GM19372 (cell line): ENCODE data around the gene CACNA1I.

Experiments
- ATAC-seq: cut with Tn5 transposase; IDR thresholded peaks from one replicate; pipeline ENCODE4 v1.9.1; 2021; ENCODE audit warnings: mild to moderate bottlenecking, low read depth, moderate library complexity; ENCODE audit not compliant: unreplicated experiment

The CACNA1I gene

GRCh38 chr22:39567135-39567946 lies 3.2 kb upstream of the CACNA1I start:
- no peak for ATAC-seq

- no peak for ATAC-seq
Observed at GRCh38 chr22:39568278-39568981, 2.1 kb upstream of the CACNA1I start.

GRCh38 chr22:39569066-39569465 lies 1.5 kb upstream of the CACNA1I start:
- ATAC-seq = no peak

- no peak for ATAC-seq
Observed at GRCh38 chr22:39570226-39570625, 327 bp upstream of the CACNA1I start.

- no peak for ATAC-seq
Observed at GRCh38 chr22:39571538-39571937, 985 bp downstream of the CACNA1I start.

- no peak for ATAC-seq
Observed at GRCh38 chr22:39574779-39575551, 4.4 kb downstream of the CACNA1I start.

DNA sequence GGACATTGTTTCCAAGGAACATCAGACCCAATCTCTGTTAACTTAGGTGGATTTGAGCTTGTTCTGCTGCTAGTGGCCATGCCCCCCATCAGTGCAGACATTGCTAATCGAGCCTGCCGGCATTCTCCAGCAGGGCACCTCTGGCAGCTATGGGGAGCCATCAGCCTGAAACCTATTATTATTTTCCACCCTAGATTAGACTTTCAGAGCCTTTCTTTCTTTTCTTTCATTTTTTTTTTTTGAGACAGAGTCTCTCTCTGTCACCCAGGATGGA lies 4.9 kb downstream of the CACNA1I start:
- ATAC-seq = no peak

GRCh38 chr22:39576027-39576426 lies 5.5 kb downstream of the CACNA1I start:
- ATAC-seq = no peak

DNA sequence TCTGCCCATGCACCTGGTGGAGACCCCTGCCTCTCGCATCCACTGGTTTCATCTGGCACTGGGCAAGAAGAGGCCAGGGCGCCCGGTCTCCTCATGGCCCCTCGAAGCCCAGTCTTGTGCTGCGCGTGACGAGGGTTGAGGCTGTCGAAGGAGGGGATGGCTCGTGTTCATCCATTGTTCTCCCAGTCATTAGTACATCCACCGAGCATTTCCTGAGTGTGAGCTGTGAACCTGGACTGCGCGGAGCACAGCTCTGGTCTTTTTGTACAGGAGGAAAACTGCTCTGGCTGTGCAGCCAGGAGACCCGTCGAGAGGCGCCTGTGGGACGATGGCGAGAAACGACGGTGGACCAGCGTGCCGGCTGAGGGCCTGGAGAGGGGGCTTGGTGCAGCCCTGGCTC lies 6.8 kb downstream of the CACNA1I start:
- ATAC-seq = no peak

GRCh38 chr22:39577900-39578299 lies 7.3 kb downstream of the CACNA1I start:
- no peak for ATAC-seq

DNA sequence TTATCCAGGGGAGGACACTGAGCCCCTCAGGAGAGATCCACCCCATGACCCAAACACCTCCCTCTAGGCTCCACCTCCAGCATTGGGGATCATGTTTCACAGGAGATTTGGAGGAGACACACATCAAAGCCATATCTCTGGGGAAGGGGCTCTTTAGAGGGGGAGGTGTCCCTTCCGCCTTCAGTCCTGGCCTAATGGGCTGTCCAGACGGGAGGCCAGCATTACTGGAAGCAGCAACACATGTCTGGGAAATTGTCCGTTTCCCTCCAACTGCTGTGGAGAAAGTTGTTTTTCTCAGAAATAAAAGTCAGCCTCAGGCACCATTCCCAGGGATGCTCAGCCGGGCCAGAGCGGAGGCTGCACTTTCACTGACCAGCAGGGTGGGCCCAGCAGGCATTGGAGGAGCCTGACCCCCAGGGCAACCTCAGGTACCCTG lies 9.5 kb downstream of the CACNA1I start:
- no peak for ATAC-seq

- no peak for ATAC-seq
Observed at GRCh38 chr22:39580795-39581194, 10.2 kb downstream of the CACNA1I start.

- ATAC-seq = no peak
Observed at GRCh38 chr22:39581303-39581702, 10.8 kb downstream of the CACNA1I start.

GRCh38 chr22:39583066-39583667 lies 12.6 kb downstream of the CACNA1I start:
- ATAC-seq = no peak

- no peak for ATAC-seq
Observed at GRCh38 chr22:39589875-39590274, 19.3 kb downstream of the CACNA1I start.

DNA sequence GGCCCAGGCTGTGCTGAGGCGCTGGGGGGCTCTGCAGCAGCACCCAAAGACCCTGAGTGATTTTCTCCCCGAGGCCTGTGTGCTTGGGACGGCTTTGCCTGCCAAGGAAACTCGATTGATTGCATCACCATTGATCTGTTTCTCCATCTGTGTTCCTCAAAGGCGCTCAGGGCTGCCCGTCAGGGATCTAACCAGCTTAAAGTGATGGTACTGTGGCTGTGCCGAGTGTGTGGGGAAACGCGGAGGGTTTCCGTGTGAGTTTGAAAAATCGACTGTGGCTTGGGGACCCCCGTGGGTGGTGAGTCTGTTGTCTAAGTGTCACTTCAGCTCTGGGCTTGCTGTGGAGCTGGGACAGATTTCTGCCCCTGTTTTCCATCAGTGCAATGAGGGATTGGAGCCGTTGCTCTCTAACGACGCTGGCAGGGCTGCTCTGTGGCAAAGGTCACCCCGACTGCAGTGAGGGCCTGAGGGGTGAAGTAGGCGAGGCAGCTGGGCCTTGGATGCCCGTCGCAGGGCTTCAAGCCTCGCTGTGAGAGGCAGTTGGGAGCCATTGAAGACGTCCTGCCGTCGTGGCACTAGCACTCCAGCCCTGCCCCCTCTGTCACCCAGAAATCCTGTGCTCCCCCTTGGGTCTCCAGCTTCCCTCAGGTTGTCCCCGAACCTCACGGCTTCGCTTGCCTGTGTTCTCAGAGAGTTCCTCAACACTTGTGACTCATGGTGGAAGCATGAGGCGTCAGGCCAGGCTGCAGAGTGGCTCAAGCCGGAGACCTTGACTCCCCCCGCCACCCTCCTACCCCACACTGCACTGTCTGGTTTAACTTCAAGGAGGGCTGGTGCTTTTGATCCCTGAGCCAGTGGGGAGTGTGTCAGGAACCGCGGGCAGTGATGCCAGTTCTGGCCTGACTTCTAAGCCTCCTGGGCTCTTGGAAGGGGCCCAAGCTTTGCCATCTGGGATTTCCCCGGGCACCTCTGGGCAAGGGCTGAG lies 21.8 kb downstream of the CACNA1I start:
- ATAC-seq = no peak

DNA sequence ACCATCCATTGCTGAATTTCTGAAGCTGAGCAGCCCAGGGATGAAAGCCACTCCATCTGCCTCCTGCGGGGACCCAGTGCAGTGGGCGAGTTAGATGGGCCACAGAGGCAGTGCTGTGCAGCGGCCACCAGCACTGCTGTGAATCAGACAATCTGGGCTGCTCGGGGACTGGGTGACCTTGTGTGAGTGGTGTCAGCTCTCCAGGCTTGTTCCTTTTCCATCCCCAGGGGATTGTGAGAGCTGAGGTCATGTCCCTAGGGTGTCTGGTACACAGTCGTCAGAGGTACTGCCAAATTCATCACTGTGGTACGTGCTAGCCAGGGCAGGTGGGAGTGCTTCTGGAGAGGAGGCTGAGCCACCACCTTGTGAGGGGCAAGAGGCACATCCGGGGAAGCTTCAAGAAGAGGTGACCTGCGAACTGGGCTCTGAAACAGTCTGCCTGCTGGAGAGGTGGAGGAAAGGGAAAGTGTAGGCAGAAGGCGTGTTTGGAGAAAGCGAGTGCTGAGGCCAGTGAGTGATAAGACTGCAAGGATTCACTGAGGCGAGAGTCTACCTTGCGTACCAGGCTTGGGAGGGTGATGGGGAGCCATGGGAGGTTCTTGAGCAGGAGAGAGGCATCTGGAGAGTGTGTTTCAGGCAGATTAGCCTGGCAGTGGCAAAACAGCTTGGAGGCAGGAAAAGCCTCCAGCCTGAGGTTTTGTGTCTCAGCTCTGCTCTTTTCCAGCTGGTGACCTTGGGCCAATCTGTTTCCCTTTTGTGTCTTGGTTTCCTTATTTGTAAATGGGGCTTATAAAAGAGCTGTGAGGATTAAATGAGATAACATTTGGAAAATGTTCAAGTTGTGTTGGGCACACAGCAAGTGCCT lies 22.7 kb downstream of the CACNA1I start:
- no peak for ATAC-seq

DNA sequence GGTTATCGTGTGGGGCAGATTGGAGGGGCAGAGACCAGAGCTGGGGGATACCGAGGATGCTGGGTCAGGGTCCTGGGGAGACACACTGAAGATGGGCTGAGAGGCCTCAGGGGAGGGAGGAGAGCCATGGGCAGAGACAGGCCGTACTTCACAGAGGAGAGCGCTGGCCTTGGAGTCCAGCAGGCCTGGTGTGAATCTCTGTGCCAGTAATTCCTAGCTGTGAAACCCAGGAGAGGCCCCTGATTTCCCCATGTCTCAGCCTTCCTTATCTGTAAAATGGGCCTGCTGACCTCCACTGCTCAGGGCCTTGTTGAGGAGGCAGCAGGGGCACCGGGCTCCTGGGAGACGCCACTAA lies 23.4 kb downstream of the CACNA1I start:
- ATAC-seq = no peak

GRCh38 chr22:39594411-39594810 lies 23.9 kb downstream of the CACNA1I start:
- ATAC-seq = no peak
